Spleen (tissue), 7 donors: ENCODE data around the gene DNAJB2.

Experiments used
- POLR2A ChIP-seq, 3 donors: fragments of 450-650 bp; IDR thresholded peaks; one replicate each; pipeline ENCODE4 v1.5.1; 2017; ENCODE audit warnings: antibody characterized with exemption in 3 of 3, mild to moderate bottlenecking in 1 of 3
- POLR2AphosphoS5 ChIP-seq, 3 donors: sonication (generic); formaldehyde crosslinking; IDR thresholded peaks; one replicate each; pipeline ENCODE4 v1.5.1; 2017; ENCODE audit warnings: antibody characterized with exemption in 3 of 3
- TF ChIP-seq, protein P1 (sequence below), 11 experiments: fragments of 200-600 bp in 7 of 11; fragments of 450-650 bp in 4 of 11; sonication (generic) in 4 of 11; IDR thresholded peaks in 8 of 11; conservative IDR thresholded peaks in 3 of 11; 1 replicate in 7 of 11; 2 replicates in 4 of 11; pipeline versions ENCODE4 v1.4.0 to v1.8.0; 2016 to 2021; ENCODE audit warnings: antibody characterized with exemption in 11 of 11, inconsistent platforms in 4 of 11, mild to moderate bottlenecking in 1 of 11
- donor health status: DM: no; HTN: no; CAD: no; lungs with moderate emphysema.
- donor health status: DM: no; HTN: no; CAD: no.
- donor health status: DM: no; HTN: no; CAD: no.

DNA sequence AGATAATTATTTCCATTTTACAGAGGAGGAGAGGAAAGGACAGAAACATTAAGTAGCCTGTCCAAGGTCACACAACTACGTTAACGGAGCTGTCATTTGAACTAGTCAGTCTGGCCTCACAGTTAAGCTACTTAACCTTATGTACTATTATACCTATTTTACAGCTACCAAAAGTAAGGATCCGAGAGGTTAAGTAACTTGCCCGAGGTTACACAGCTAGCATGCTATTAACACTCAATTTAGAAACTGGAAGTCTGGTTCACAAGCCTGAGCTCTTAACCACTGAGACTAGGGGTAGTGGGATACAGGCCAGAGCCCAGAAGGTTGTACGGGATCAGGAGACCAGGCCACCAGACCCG is 34.4 kb upstream of the DNAJB2 start:
- TF ChIP-seq, protein P1, sequence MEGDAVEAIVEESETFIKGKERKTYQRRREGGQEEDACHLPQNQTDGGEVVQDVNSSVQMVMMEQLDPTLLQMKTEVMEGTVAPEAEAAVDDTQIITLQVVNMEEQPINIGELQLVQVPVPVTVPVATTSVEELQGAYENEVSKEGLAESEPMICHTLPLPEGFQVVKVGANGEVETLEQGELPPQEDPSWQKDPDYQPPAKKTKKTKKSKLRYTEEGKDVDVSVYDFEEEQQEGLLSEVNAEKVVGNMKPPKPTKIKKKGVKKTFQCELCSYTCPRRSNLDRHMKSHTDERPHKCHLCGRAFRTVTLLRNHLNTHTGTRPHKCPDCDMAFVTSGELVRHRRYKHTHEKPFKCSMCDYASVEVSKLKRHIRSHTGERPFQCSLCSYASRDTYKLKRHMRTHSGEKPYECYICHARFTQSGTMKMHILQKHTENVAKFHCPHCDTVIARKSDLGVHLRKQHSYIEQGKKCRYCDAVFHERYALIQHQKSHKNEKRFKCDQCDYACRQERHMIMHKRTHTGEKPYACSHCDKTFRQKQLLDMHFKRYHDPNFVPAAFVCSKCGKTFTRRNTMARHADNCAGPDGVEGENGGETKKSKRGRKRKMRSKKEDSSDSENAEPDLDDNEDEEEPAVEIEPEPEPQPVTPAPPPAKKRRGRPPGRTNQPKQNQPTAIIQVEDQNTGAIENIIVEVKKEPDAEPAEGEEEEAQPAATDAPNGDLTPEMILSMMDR (IDR thresholded peaks at IDR 0.05 in 8 of 11, conservative IDR thresholded peaks at IDR 0.05 in 3 of 11) = no peak
- no peak for TF ChIP-seq POLR2A (IDR thresholded peaks at IDR 0.05)
- no peak for TF ChIP-seq POLR2AphosphoS5 (IDR thresholded peaks at IDR 0.05)
